HCT116 (cell line): ENCODE results near the gene GRM6. TPM values are rescaled to one million over a fixed set of nuclear protein-coding genes. Genes with fewer than 3 reads are reported as not detected.

ENCODE experiments used
- ATAC-seq: fragments of 200-7000 bp; cut with Tn5 transposase; 2 replicates; pipeline ENCODE4 v1.9.1; 2020; ENCODE audit warnings: mild to moderate bottlenecking, moderate library complexity
- BruUV-seq: library from RNA; stranded (reverse); fragments of 400-500 nt; replicated peaks from 2 replicates; lab custom pipeline; 2021; lab: Mats Ljungman, UMichigan
- CTCF ChIA-PET: fragments of 300-600 bp; sonication (Branson Sonifier 250); formaldehyde crosslinking; loops from one replicate; lab custom pipeline; 2021; ENCODE audit warnings: antibody characterized with exemption; lab: Charles Lee
- POLR2A ChIA-PET: fragments of 300-600, 350-600 bp; sonication (Branson Sonifier 250); formaldehyde crosslinking; loops from one replicate; lab custom pipeline; 2021; ENCODE audit warnings: antibody characterized with exemption; lab: Charles Lee
- RAD21 ChIA-PET, 2 experiments: fragments of 300-600 bp; sonication (Branson Sonifier 250); formaldehyde crosslinking; loops; one replicate each; lab custom pipeline; 2023; ENCODE audit warnings: low total read pairs in 2 of 2; ENCODE audit not compliant: uncharacterized antibody in 2 of 2, unreplicated experiment in 2 of 2, low non-redundant PET in 1 of 2; lab: Charles Lee
- DNase-seq: peaks from one replicate; pipeline ENCODE4 v3.0.0-alpha.2; 2010; ENCODE audit warnings: low read depth, low spot score
- H2AFZ ChIP-seq: fragments of 200-600 bp; shearing (Covaris generic), sonication (generic); 2 replicates; pipeline ENCODE4 v1.6.1; 2017; ENCODE audit warnings: low read depth, mixed run types, mixed read lengths, antibody characterized with exemption, low read length; ENCODE audit not compliant: poor library complexity, severe bottlenecking
- H3K27ac ChIP-seq: 2 replicates; pipeline ENCODE4 v1.5.1; 2012; ENCODE audit warnings: low read depth, low read length
- H3K27me3 ChIP-seq: fragments of 200-600 bp; sonication (generic); 2 replicates; pipeline ENCODE4 v1.6.1; 2016; ENCODE audit warnings: mixed run types, low read length, mixed read lengths; ENCODE audit not compliant: insufficient read depth
- H3K36me3 ChIP-seq, 2 experiments: fragments of 200-500 bp in 1 of 2; fragments of 200-600 bp in 1 of 2; sonication (Bioruptor generic) in 1 of 2; sonication (generic) in 1 of 2; 2 replicates each; pipeline versions ENCODE4 v1.5.1 to v1.6.1; 2014 to 2016; ENCODE audit warnings: low read length in 2 of 2, inconsistent platforms in 1 of 2, mixed read lengths in 1 of 2, mixed run types in 1 of 2; ENCODE audit not compliant: insufficient read depth in 2 of 2, control insufficient read depth in 1 of 2
- H3K4me1 ChIP-seq, 2 experiments: fragments of 200-600 bp in 1 of 2; sonication (generic) in 1 of 2; 2 replicates each; pipeline versions ENCODE4 v1.5.1 to v1.6.1; 2012 to 2017; ENCODE audit warnings: low read length in 2 of 2, inconsistent platforms in 1 of 2, mild to moderate bottlenecking in 1 of 2, mixed read lengths in 1 of 2, mixed run types in 1 of 2, moderate library complexity in 1 of 2; ENCODE audit not compliant: insufficient read depth in 2 of 2, control insufficient read depth in 1 of 2
- H3K4me2 ChIP-seq: fragments of 200-600 bp; sonication (generic); 2 replicates; pipeline ENCODE4 v1.6.1; 2017; ENCODE audit warnings: mixed run types, low read length, mixed read lengths
- H3K4me3 ChIP-seq, 2 experiments: fragments of 200-600 bp in 1 of 2; sonication (generic) in 1 of 2; replicated peaks in 1 of 2; 2 replicates each; pipeline ENCODE4 v1.5.1; 2011 to 2016; ENCODE audit warnings: low read length in 2 of 2, control low read depth in 1 of 2, low read depth in 1 of 2, mild to moderate bottlenecking in 1 of 2, mixed read lengths in 1 of 2, mixed run types in 1 of 2
- H3K79me2 ChIP-seq: fragments of 200-600 bp; sonication (generic); 2 replicates; pipeline ENCODE4 v1.6.1; 2017; ENCODE audit warnings: mild to moderate bottlenecking, mixed run types, low read length, moderate library complexity, mixed read lengths; ENCODE audit not compliant: insufficient read depth
- H3K9ac ChIP-seq: fragments of 200-600 bp; sonication (generic); 2 replicates; pipeline ENCODE4 v1.6.1; 2016; ENCODE audit warnings: low read length, mixed read lengths
- H3K9me2 ChIP-seq: fragments of 200-600 bp; sonication (generic), shearing (Covaris generic); 2 replicates; pipeline ENCODE4 v1.6.1; 2017; ENCODE audit warnings: mixed run types, mild to moderate bottlenecking, moderate library complexity; ENCODE audit not compliant: insufficient read depth
- H3K9me3 ChIP-seq, 2 experiments: fragments of 200-500 bp in 1 of 2; fragments of 200-600 bp in 1 of 2; sonication (Bioruptor generic) in 1 of 2; sonication (generic) in 1 of 2; 2 replicates each; pipeline ENCODE4 v1.6.1; 2014 to 2017; ENCODE audit warnings: low read length in 2 of 2, mixed read lengths in 2 of 2, inconsistent platforms in 1 of 2, low read depth in 1 of 2, mild to moderate bottlenecking in 1 of 2, mixed run types in 1 of 2, moderate library complexity in 1 of 2; ENCODE audit not compliant: control insufficient read depth in 1 of 2, insufficient read depth in 1 of 2
- H4K20me1 ChIP-seq: fragments of 200-600 bp; sonication (generic), shearing (Covaris generic); 2 replicates; pipeline ENCODE4 v1.6.1; 2017; ENCODE audit warnings: mixed run types, mild to moderate bottlenecking, moderate library complexity; ENCODE audit not compliant: insufficient read depth
- ATF3 ChIP-seq: IDR thresholded peaks from 2 replicates; pipeline ENCODE4 v1.6.1; 2012
- CBX3 ChIP-seq: IDR thresholded peaks from 2 replicates; pipeline ENCODE4 v1.6.1; 2012; ENCODE audit warnings: low read depth
- CEBPB ChIP-seq: IDR thresholded peaks from 2 replicates; pipeline ENCODE4 v1.6.1; 2012; ENCODE audit warnings: low read depth
- EGR1 ChIP-seq: IDR thresholded peaks from 2 replicates; pipeline ENCODE4 v1.6.1; 2012; ENCODE audit warnings: low read depth
- FOSL1 ChIP-seq: IDR thresholded peaks from 2 replicates; pipeline ENCODE4 v1.6.1; 2012; ENCODE audit warnings: low read depth
- JUND ChIP-seq: IDR thresholded peaks from 2 replicates; pipeline ENCODE4 v1.6.1; 2012
- MAX ChIP-seq: IDR thresholded peaks from 2 replicates; pipeline ENCODE4 v1.6.1; 2012
- POLR2A ChIP-seq: IDR thresholded peaks from 2 replicates; pipeline ENCODE4 v1.7.0; 2011; ENCODE audit warnings: borderline replicate concordance; ENCODE audit not compliant: insufficient read depth, insufficient read length; ENCODE audit errors: extremely low read depth
- RAD21 ChIP-seq: IDR thresholded peaks from 2 replicates; pipeline ENCODE4 v1.6.1; 2012; ENCODE audit warnings: low read depth, mild to moderate bottlenecking
- REST ChIP-seq: IDR thresholded peaks from 2 replicates; pipeline ENCODE4 v1.6.1; 2012; ENCODE audit warnings: low read depth
- intact Hi-C: fragments of 100-400 bp; cut with micrococcal nuclease; formaldehyde crosslinking; loops from 2 replicates; pipeline ENCODE4 v1.10.0; 2022
- total RNA-seq: library from RNA; stranded (reverse); gene quantifications from one replicate; pipeline ENCODE4 v1.2.1, GENCODE V29; 2021; ENCODE audit not compliant: unreplicated experiment

GRM6 gene
- total RNA-seq, 1 experiment from 2014 or later: not detected

- no peaks in the 10 kb centered on the region for H3K9me2 ChIP-seq
- TF ChIP-seq CBX3: no peak
- H2AFZ ChIP-seq: no peak overlapping the region
- H3K79me2 ChIP-seq: no peaks in the 10 kb centered on the region
- H3K27me3 ChIP-seq: no peaks in the 10 kb centered on the region
- intact Hi-C loops: no loop called here
- ChIA-PET RAD21 (no interaction called here), POLR2A (interaction anchor here (0.6 kb wide), 1 partner anchor 124 kb away, joined by 3 read pairs; no protein-coding TSS in a partner anchor), CTCF (no interaction called here)
- no TSS peak for BruUV-seq
- H3K9me3 ChIP-seq: peaks cover 17 to 29% of the 10 kb centered on the region in 2 experiments; a peak in 2 of 4 replicates
- H4K20me1 ChIP-seq: no peaks in the 10 kb centered on the region
- no peaks in the 10 kb centered on the region for H3K4me1 ChIP-seq
- no peak overlapping the region for H3K9ac ChIP-seq
- no peak overlapping the region for H3K4me3 ChIP-seq
- no peak overlapping the region for H3K4me2 ChIP-seq
- no peaks in the 10 kb centered on the region for H3K36me3 ChIP-seq
- no peak overlapping the region for H3K27ac ChIP-seq
- DNase-seq (no peak), ATAC-seq (no peak)
Observed at GRCh38 chr5:179033004-179033580, 38.0 kb upstream of the GRM6 start.

- no TSS peak for BruUV-seq
- no peaks in the 10 kb centered on the region for H3K4me1 ChIP-seq
- no peaks in the 10 kb centered on the region for H3K9me2 ChIP-seq
- TF ChIP-seq FOSL1 (no peak), CEBPB (no peak), EGR1 (no peak), REST (no peak), RAD21 (no peak), MAX (no peak), CBX3 (no peak), JUND (no peak), ATF3 (no peak), POLR2A (no peak)
- TF ChIP-seq, all 23 proteins: peak for 0
- no peak for ATAC-seq
- Histone ChIP-seq H3K4me3 (no peak within 1 kb of the TSS), H3K4me2 (no peak within 1 kb of the TSS), H2AFZ (no peak within 1 kb of the TSS), H3K27me3 (no peaks in the 10 kb centered on the region), H3K9me3 (peaks cover 0 to 3% of the 10 kb centered on the region in 2 experiments; a peak in 2 of 4 replicates), H4K20me1 (no peaks in the 10 kb centered on the region), H3K36me3 (no peaks in the 10 kb centered on the region), H3K9ac (no peak within 1 kb of the TSS), H3K79me2 (no peaks in the 10 kb centered on the region), H3K27ac (no peak within 1 kb of the TSS)
- ChIA-PET POLR2A (no interaction called here), RAD21 (no interaction called here), CTCF (no interaction called here)
- DNase-seq: no peak
- intact Hi-C loops: no loop called here
Observed at GRCh38 chr5:179023528-179024189, 28.5 kb upstream of the GRM6 start, which contains the start of gene ZNF879. Gene ZNF879, plus strand, starts transcription at chr5:179023804. Its CDS starts 1,201 bp downstream, at chr5:179025005.
